SW 1271 (cell line): Measurements from ENCODE around the gene TTLL8.

Experiments used
- DNase-seq, 2 experiments: peaks; one replicate each; lab custom pipeline; 2025; lab: John Stamatoyannopoulos, UW

The TTLL8 gene

GRCh38 chr22:50082961-50083461 is 24.9 kb upstream of the TTLL8 start:
- no peak for DNase-seq

GRCh38 chr22:50082197-50082715 is 24.2 kb upstream of the TTLL8 start:
- no peak for DNase-seq

GRCh38 chr22:50081426-50082196 is 23.5 kb upstream of the TTLL8 start:
- no peak for DNase-seq

DNA sequence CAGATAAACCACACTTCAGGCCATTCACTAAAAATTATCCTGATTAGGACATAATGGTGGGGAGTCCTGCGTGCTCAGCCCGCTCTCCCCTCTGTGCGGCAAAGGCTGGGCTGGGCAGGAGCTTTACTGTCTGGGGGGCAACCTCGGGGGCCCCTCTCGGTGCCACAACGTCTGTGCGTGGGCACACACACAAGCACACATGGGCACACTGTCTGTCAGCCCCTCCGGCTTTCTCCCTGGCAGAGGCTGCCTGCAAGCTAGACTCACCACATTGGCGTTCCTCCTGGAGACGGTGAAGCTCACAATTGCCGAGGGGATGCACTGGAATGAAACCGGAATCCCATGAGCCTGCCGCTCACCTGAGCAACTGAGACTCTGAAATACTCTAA is 22.0 kb upstream of the TTLL8 start:
- DNase-seq, result no peak

GRCh38 chr22:50078761-50079160 is 20.7 kb upstream of the TTLL8 start:
- DNase-seq, result no peak

DNA sequence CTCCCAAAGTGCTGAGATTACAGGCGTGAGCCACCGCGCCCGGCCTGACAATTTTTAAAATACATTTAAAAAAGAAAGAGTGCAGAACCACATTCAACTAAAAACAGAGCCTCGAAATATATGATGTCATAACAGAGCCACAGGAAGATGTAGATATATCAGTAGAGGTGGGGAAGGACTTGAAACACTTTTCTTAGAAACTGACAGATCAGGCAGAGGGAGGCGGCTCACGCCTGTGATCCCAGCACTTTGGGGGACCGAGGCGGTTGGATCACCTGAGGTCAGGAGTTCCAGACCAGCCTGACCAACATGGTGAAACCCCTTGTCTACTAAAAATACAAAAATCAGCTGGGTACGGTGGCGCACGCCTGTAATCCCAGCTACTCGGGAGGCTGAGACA is 20.1 kb upstream of the TTLL8 start:
- no peak for DNase-seq

GRCh38 chr22:50076646-50077535 is 18.8 kb upstream of the TTLL8 start:
- no peak for DNase-seq

DNA sequence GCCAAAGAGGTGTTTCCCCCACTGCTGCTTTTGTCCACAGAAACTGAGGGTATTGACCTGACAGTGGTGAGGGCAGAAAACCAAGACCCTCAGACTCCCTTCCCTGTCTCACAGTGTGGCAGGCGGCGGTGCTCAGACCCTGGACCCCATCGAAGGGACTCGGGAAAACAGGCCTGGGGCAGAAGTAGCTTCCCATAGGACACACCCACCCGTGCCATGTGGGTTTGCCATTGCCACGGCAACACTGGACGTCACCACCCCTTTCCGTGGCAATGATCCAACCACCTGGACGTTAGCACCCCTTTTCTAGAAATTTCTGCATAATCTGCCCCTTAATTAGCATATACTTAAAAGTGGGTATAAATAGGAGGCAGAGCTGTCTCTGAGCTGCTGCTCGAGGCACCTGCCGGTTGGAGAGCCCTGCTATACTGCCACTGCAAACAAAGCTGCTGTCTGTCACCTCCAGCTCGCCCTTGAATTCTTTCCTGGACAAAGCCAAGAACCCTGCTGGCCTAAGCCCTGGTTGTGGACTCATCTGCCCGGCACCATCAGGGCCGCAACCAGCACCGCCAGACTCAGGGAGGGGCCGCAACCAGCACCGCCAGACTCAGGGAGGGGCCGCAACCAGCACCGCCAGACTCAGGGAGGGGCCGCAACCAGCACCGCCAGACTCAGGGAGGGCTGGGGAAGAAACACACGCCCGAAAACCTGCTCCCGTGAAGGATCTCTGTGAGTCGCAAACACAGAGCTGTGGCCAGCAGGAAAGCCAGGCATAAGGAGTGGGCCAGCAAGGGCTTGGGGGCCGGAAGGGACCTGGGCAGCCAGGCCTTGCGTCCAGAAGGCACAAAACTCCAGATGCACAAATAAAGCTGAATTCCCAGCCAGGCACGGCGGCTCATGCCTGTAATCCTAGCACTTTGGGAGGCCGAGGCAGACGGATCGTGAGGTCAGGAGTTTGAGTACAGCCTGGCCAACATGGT is 16.7 kb upstream of the TTLL8 start:
- DNase-seq, result no peak

GRCh38 chr22:50074056-50074455 is 16.0 kb upstream of the TTLL8 start:
- no peak for DNase-seq

GRCh38 chr22:50072714-50073538 is 14.8 kb upstream of the TTLL8 start:
- no peak for DNase-seq

DNA sequence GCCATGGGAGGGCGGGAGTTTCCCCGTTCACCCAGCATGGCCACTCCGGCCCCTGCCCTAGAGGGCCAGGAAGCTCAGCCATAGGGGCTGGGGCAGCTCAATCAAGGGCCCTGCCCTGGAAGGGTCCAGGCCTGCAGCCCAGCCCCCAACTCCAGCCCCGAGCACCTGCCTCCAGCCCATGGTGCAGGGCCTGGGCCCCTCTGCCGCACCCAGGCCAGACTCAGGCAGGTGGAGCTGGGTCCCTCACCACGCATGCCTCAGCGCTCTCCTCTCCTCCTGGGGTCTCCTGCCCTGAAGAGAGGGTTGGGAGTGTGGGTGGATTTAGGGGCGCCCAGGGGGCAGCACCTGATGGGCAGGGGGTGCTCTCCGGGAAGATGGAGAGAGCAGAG is 14.1 kb upstream of the TTLL8 start:
- DNase-seq, result no peak

DNA sequence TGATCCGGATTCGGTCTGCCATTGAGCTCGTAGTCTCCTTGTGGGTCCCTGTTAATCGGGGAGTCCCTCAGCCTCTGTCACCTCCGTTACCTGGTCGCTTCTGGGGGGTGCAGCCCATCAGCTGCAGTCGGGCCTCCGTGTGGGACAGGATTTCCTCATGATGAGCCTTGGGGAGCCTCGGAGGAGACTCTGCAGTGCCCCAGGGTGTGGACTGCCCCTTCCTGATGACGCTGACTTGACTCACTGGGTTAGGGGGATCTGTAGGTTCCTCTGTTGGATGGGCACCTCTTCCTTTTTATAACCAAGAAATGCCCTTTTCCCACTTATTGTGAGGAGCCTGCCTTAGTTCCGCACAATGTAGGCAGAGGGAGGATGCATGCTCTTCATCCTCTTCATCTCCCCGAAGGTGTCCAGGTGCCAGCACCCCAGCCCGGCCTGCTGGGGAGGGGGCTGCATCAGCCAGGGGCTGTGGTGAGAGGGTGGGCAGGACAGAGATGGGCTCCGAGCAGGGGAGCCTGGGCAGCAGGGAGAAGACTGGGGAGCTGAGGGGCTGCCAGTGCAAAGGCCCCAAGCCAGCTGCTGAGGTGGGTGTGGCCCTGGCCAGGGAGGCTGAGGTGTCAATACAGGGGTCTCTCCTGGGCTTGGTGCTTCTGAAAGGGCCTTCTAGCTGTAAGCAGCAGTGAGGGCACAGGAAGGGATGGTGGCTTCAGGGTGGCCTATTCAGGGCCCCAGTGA is 13.5 kb upstream of the TTLL8 start:
- no peak for DNase-seq

DNA sequence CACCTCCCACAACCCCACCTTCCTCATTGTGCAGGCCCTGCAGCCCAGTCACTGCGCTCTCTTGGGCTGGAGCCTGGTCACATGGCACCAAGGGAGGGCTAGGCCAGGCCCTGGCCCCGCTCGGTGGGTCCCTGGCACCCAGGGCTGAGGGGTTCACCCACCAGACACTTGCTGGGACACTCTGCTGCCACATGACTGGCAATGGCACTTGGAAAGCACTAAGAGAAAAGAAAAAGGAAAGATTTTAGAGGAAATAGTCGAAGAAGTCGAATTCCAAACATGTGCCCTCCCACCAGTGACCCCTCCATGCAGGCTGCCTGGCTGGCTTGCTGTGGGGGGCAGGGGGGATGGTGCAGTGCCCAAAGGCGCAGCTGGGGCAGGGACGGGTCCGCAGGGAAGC is 12.3 kb upstream of the TTLL8 start:
- DNase-seq, result no peak

GRCh38 chr22:50068096-50068495 is 10.0 kb upstream of the TTLL8 start:
- DNase-seq, result no peak

DNA sequence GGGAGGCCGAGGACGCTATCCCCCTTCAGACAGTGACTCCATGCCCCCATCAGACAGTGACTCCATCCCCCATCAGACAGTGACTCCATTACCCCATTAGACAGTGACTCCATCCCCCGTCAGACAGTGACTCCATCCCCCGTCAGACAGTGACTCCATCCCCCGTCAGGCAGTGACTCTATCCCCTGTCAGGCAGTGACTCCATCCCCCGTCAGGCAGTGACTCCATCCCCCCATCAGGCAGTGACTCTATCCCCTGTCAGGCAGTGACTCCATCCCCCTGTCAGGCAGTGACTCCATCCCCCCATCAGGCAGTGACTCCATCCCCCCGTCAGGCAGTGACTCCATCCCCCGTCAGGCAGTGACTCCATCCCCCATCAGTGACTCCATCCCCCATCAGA is 9.1 kb upstream of the TTLL8 start:
- no peak for DNase-seq

DNA sequence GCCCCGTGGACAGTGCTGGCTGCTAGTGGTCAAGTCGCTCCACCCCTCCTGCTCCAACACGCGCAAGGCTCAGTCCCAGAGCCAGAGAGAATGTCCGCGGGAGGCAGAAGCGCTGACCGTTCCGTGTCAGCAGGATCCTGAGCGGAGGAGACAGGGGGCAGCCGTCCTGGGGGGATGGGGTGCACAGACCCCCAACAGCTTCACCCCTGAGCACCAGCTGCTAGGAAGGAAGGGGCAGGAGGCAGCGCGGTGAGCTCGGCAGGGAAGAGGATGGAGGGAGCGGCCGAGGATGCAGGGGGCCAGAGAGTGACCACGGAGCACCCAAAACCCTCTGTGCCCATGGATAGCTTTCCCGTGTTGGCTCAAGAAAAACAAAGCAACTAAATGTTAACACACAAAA is 6.4 kb upstream of the TTLL8 start:
- DNase-seq, result no peak

DNA sequence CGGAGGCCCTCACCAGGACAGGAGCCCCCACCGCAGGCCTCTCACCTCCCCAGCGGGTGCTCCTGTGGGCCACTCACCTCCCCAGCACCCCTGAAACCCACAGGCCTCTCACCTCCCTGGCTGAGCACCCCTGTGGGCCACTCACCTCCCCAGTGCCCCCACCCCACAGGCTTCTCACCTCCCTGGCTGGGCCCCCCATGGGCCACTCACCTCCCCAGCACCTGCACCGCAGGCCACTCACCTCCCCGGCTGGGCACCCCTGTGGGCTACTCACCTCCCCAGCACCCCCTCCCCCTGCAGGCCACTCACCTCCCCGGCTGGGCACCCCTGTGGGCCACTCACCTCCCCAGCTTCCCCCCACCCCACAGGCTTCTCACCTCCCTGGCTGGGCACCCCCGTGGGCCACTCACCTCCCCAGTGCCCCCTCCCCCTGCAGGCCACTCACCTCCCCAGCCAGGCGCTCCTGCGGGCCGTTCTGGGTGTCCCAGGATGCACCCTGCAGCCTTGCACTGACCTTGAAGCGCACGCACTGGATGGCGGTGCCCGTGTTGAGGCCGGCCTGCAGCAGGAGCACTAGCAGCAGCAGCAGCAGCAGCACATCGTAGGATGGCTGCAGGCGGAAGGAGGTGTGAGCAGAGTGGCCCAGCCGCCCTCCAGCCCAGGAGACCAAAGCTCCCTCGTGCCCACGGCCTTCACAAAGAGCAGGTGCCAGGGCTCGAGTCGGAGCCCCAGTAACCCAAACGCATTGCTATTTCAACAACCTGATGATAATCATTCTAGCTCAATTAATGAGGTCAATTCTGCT is 5.7 kb upstream of the TTLL8 start:
- no peak for DNase-seq

- no peak for DNase-seq
Observed at GRCh38 chr22:50062509-50063135, 4.5 kb upstream of the TTLL8 start.
